ENCODE results near the gene PTPN4. TPM values are rescaled to one million over a fixed set of nuclear protein-coding genes. Genes with fewer than 3 reads are reported as not detected.
A peak's percentile ranks its signal among the peaks of the same experiment; 100 is the strongest.

The PTPN4 gene
- total and polyA plus RNA-seq, 2 of the 8 experiments (the other 6 are each of a cell fraction or from before 2014, with no cell fraction given): 28.5 to 105 TPM

GRCh38 chr2:119836455-119837142, 76.9 kb downstream of the PTPN4 start:
- H2AK5ac ChIP-seq (ENCODE audit: low read depth, low read length): no peak overlapping the region
- no peak overlapping the region for H3K4me2 ChIP-seq (ENCODE audit: insufficient read depth in 1 of 2, low read depth in 2 of 2, low read length in 2 of 2)
- no peak overlapping the region for H3K56ac ChIP-seq (replicated peaks; ENCODE audit: insufficient read length, low read depth, low read length)
- TF ChIP-seq ZNF274 (IDR thresholded peaks at IDR 0.05; ENCODE audit: borderline replicate concordance, extremely low read depth, low read length) (no peak), SIN3A (conservative IDR thresholded peaks at IDR 0.05 in 1 of 2, IDR thresholded peaks at IDR 0.05 in 1 of 2; ENCODE audit: low read depth in 1 of 2, low read length in 2 of 2) (no peak), TCF12 (IDR thresholded peaks at IDR 0.05; ENCODE audit: low read depth, low read length) (no peak), SUZ12 (IDR thresholded peaks at IDR 0.05; ENCODE audit: low read length) (no peak)
- peaks cover 0 to 9% (median 3%) of the 10 kb centered on the region in 4 experiments; a peak in 4 of 7 replicates for H3K4me1 ChIP-seq (replicated peaks in 1 of 4; ENCODE audit: control insufficient read depth in 3 of 4, insufficient read depth in 4 of 4, low read length in 3 of 4)
- H4K8ac ChIP-seq (ENCODE audit: extremely low read depth, insufficient read depth, low read length): peak overlapping the region; percentile 43; the same call in 1 of the 2 replicates
- H4K5ac ChIP-seq (ENCODE audit: insufficient read length, low read depth, low read length): no peak overlapping the region
- H3K18ac ChIP-seq (ENCODE audit: extremely low read depth, low read length): no peak overlapping the region
- no peaks in the 10 kb centered on the region for H3K36me3 ChIP-seq (ENCODE audit: control insufficient read depth in 2 of 4, insufficient read depth in 4 of 4, low read length in 3 of 4)
- no peak overlapping the region for H3K4ac ChIP-seq (replicated peaks; ENCODE audit: insufficient read length, low read depth, low read length)
- H3K27me3 ChIP-seq (replicated peaks in 1 of 4; ENCODE audit: control insufficient read depth in 3 of 4, extremely low read depth in 1 of 4, insufficient read depth in 3 of 4, low read length in 3 of 4): no peaks in the 10 kb centered on the region
- 94% methylated on average over 20 of the region's 22 CpGs; no CpG with 5 or more reads in 1 of the 2 experiments for WGBS, 2 experiments (ENCODE audit: extremely low coverage in 1 of 2, insufficient coverage in 1 of 2, insufficient read length in 1 of 2, insufficient replicate concordance in 2 of 2, low coverage in 1 of 2, low lambda C conversion rate in 2 of 2, missing lambda C conversion rate in 1 of 2)
- no peak overlapping the region for H3K23ac ChIP-seq (ENCODE audit: insufficient read length)
- no peaks in the 10 kb centered on the region for H3K23me2 ChIP-seq (ENCODE audit: low read depth, low read length)
- peak overlapping the region; percentile 71; the same call in 1 of the 2 replicates for H2BK5ac ChIP-seq (ENCODE audit: low read depth, low read length)
- no peak overlapping the region for H2BK120ac ChIP-seq (replicated peaks; ENCODE audit: low read depth, low read length)
- H3K9me3 ChIP-seq (ENCODE audit: insufficient read depth in 2 of 2, low read depth in 1 of 2, low read length in 1 of 2): no peaks in the 10 kb centered on the region
- no peak overlapping the region for H4K91ac ChIP-seq (replicated peaks; ENCODE audit: insufficient read length, low read length)
- H2BK20ac ChIP-seq (ENCODE audit: low read length): no peak overlapping the region
- no peak for DNase-seq (ENCODE audit: low read depth in 1 of 2, low spot score in 2 of 2)
- peaks cover 12% of the 10 kb centered on the region; the same call in 1 of the 2 replicates for H3K79me1 ChIP-seq (ENCODE audit: low read depth, low read length)
- no peak overlapping the region for H3K27ac ChIP-seq (ENCODE audit: low read depth, low read length)
- H3K9ac ChIP-seq (replicated peaks in 1 of 4; ENCODE audit: extremely low read depth in 1 of 4, low read depth in 3 of 4, low read length in 3 of 4): no peak overlapping the region
- H3K4me3 ChIP-seq (ENCODE audit: extremely low read depth in 1 of 4, insufficient read depth in 2 of 4, low read depth in 3 of 4, low read length in 4 of 4): no peak overlapping the region
- H2BK12ac ChIP-seq (ENCODE audit: low read depth, low read length): no peak overlapping the region
- CTCF ChIA-PET (ENCODE audit: partially characterized antibody): interaction anchor here (0.6 to 1.9 kb wide), 6 partner anchors 10 to 36 kb away, joined by 3 to 5 read pairs (median 4); no protein-coding TSS in a partner anchor
- H2BK15ac ChIP-seq (ENCODE audit: low read length): no peak overlapping the region
- no peak overlapping the region for H2AFZ ChIP-seq (ENCODE audit: low read length)
- peaks cover 0 to 97% of the 10 kb centered on the region in 2 experiments; a peak in 3 of 4 replicates for H3K79me2 ChIP-seq (ENCODE audit: control insufficient read depth in 1 of 2, insufficient read depth in 2 of 2, low read length in 2 of 2)
- H3K14ac ChIP-seq (ENCODE audit: insufficient read length): no peak overlapping the region
- peaks cover 0 to 5% of the 10 kb centered on the region in 2 experiments for H4K20me1 ChIP-seq (replicated peaks in 1 of 2; ENCODE audit: control insufficient read depth in 1 of 2, insufficient read depth in 2 of 2, low read length in 2 of 2)
- POLR2A ChIA-PET (ENCODE audit: partially characterized antibody): no interaction called here
- no peak for FAIRE-seq

Data from H1 (cell line).